ENCODE measurements around the gene NCAPH2. TPM values are rescaled to one million over a fixed set of nuclear protein-coding genes. Genes with fewer than 3 reads are reported as not detected.

NCAPH2 gene
- total and polyA plus RNA-seq, 2 of the 8 experiments (the other 6 are each of a cell fraction or from before 2014, with no cell fraction given), result 62.2 to 81.6 TPM

GRCh38 chr22:50520826-50521453 is 12.9 kb downstream of the NCAPH2 start:
- H4K5ac ChIP-seq (ENCODE audit: insufficient read length, low read depth, low read length), result no peak overlapping the region
- ChIA-PET POLR2A (ENCODE audit: partially characterized antibody) (no interaction called here), CTCF (ENCODE audit: partially characterized antibody) (no interaction called here)
- H3K27me3 ChIP-seq (replicated peaks in 1 of 4; ENCODE audit: control insufficient read depth in 3 of 4, extremely low read depth in 1 of 4, insufficient read depth in 3 of 4, low read length in 3 of 4), result no peaks in the 10 kb centered on the region
- H2BK20ac ChIP-seq (ENCODE audit: low read length), result no peak overlapping the region
- DNase-seq (ENCODE audit: low read depth in 1 of 2, low spot score in 2 of 2), result no peak
- H4K8ac ChIP-seq (ENCODE audit: extremely low read depth, insufficient read depth, low read length), result 0 out of 2 replicates have a peak overlapping the region, but pooled peaks have one; percentile 28
- no peak overlapping the region for H2AK5ac ChIP-seq (ENCODE audit: low read depth, low read length)
- H3K9ac ChIP-seq (replicated peaks in 1 of 4; ENCODE audit: extremely low read depth in 1 of 4, low read depth in 3 of 4, low read length in 3 of 4), result no peak overlapping the region
- TF ChIP-seq POU5F1 (IDR thresholded peaks at IDR 0.05; ENCODE audit: low read depth, low read length) (no peak), CHD1 (IDR thresholded peaks at IDR 0.05; ENCODE audit: low read depth, low read length) (no peak), KDM5A (IDR thresholded peaks at IDR 0.05; ENCODE audit: low read length) (no peak), GABPA (IDR thresholded peaks at IDR 0.05; ENCODE audit: borderline replicate concordance, insufficient read depth, low read length) (no peak), ASH2L (IDR thresholded peaks at IDR 0.05; ENCODE audit: low read length) (no peak)
- peaks cover 3 to 17% of the 10 kb centered on the region in 2 experiments for H4K20me1 ChIP-seq (replicated peaks in 1 of 2; ENCODE audit: control insufficient read depth in 1 of 2, insufficient read depth in 2 of 2, low read length in 2 of 2)
- H2BK15ac ChIP-seq (ENCODE audit: low read length), result no peak overlapping the region
- peaks cover 9% of the 10 kb centered on the region; the same call in 1 of the 2 replicates for H3K23me2 ChIP-seq (ENCODE audit: low read depth, low read length)
- H3K4me3 ChIP-seq (ENCODE audit: extremely low read depth in 1 of 4, insufficient read depth in 2 of 4, low read depth in 3 of 4, low read length in 4 of 4), result no peak overlapping the region
- H3K79me1 ChIP-seq (ENCODE audit: low read depth, low read length), result peaks cover 6% of the 10 kb centered on the region; the same call in 1 of the 2 replicates
- no peak overlapping the region for H2BK12ac ChIP-seq (ENCODE audit: low read depth, low read length)
- no peak overlapping the region for H3K23ac ChIP-seq (ENCODE audit: insufficient read length)
- H3K27ac ChIP-seq (ENCODE audit: low read depth, low read length), result no peak overlapping the region
- no peak for FAIRE-seq
- no peak overlapping the region for H2BK5ac ChIP-seq (ENCODE audit: low read depth, low read length)
- 82% methylated on average over 10 of the region's 13 CpGs; no CpG with 5 or more reads in 1 of the 2 experiments for WGBS, 2 experiments (ENCODE audit: extremely low coverage in 1 of 2, insufficient coverage in 1 of 2, insufficient read length in 1 of 2, insufficient replicate concordance in 2 of 2, low coverage in 1 of 2, low lambda C conversion rate in 2 of 2, missing lambda C conversion rate in 1 of 2)
- no peak overlapping the region for H3K56ac ChIP-seq (replicated peaks; ENCODE audit: insufficient read length, low read depth, low read length)
- no peak overlapping the region for H2AFZ ChIP-seq (ENCODE audit: low read length)
- peaks cover 0 to 3% (median 0%) of the 10 kb centered on the region in 4 experiments; a peak in 2 of 7 replicates for H3K4me1 ChIP-seq (replicated peaks in 1 of 4; ENCODE audit: control insufficient read depth in 3 of 4, insufficient read depth in 4 of 4, low read length in 3 of 4)
- no peak overlapping the region for H2BK120ac ChIP-seq (replicated peaks; ENCODE audit: low read depth, low read length)
- peaks cover 0 to under 1% of the 10 kb centered on the region in 2 experiments; a peak in 1 of 4 replicates for H3K79me2 ChIP-seq (ENCODE audit: control insufficient read depth in 1 of 2, insufficient read depth in 2 of 2, low read length in 2 of 2)
- H3K14ac ChIP-seq (ENCODE audit: insufficient read length), result no peak overlapping the region
- H3K36me3 ChIP-seq (ENCODE audit: control insufficient read depth in 2 of 4, insufficient read depth in 4 of 4, low read length in 3 of 4), result peaks cover 4 to 25% (median 19%) of the 10 kb centered on the region in 4 experiments; a peak in 7 of 8 replicates
- H3K4ac ChIP-seq (replicated peaks; ENCODE audit: insufficient read length, low read depth, low read length), result no peak overlapping the region
- no peak overlapping the region for H3K18ac ChIP-seq (ENCODE audit: extremely low read depth, low read length)
- H3K9me3 ChIP-seq (ENCODE audit: insufficient read depth in 2 of 2, low read depth in 1 of 2, low read length in 1 of 2), result no peaks in the 10 kb centered on the region
- no peak overlapping the region for H3K4me2 ChIP-seq (ENCODE audit: insufficient read depth in 1 of 2, low read depth in 2 of 2, low read length in 2 of 2)
- no peak overlapping the region for H4K91ac ChIP-seq (replicated peaks; ENCODE audit: insufficient read length, low read length)

All from H1 (cell line).